Immature natural killer cell (primary cell): Measurements from ENCODE around the gene SLU7. TPM values are rescaled to one million over a fixed set of nuclear protein-coding genes. Genes with fewer than 3 reads are reported as not detected.

Experiments
- DNase-seq, 3 donors: peaks; one replicate each; pipeline ENCODE4 v3.0.0; 2022; ENCODE audit warnings: mixed read lengths in 1 of 3
- H3K27ac Mint-ChIP-seq, 6 donors: one replicate each; pipeline ENCODE4 v1.8.0; 2020; ENCODE audit warnings: mixed read lengths in 6 of 6, mild to moderate bottlenecking in 5 of 6, inconsistent platforms in 4 of 6, moderate library complexity in 3 of 6
- H3K27me3 Mint-ChIP-seq, 3 donors: one replicate each; pipeline ENCODE4 v1.8.0; 2020 to 2021; ENCODE audit warnings: low read depth in 3 of 3, mild to moderate bottlenecking in 3 of 3, mixed read lengths in 3 of 3, moderate library complexity in 3 of 3, inconsistent platforms in 1 of 3
- H3K36me3 Mint-ChIP-seq, 3 donors: one replicate each; pipeline ENCODE4 v1.8.0; 2020; ENCODE audit warnings: mixed read lengths in 3 of 3, inconsistent platforms in 2 of 3, mild to moderate bottlenecking in 2 of 3
- H3K4me1 Mint-ChIP-seq, 2 donors: one replicate each; pipeline ENCODE4 v1.8.0; 2020; ENCODE audit warnings: inconsistent platforms in 2 of 2, mild to moderate bottlenecking in 2 of 2, mixed read lengths in 2 of 2, moderate library complexity in 1 of 2
- H3K4me3 Mint-ChIP-seq, 5 donors: one replicate each; pipeline ENCODE4 v1.8.0; 2020; ENCODE audit warnings: mild to moderate bottlenecking in 5 of 5, mixed read lengths in 5 of 5, inconsistent platforms in 3 of 5, moderate library complexity in 3 of 5
- H3K9me3 Mint-ChIP-seq, 6 donors: one replicate each; pipeline ENCODE4 v1.8.0; 2020; ENCODE audit warnings: mild to moderate bottlenecking in 6 of 6, mixed read lengths in 6 of 6, inconsistent platforms in 4 of 6, moderate library complexity in 3 of 6
- polyA plus RNA-seq, 3 donors: library from polyadenylated mRNA; unstranded; fragments of 300-500 nt; fragmentation: Illumina TruSeq; gene quantifications; one replicate each; pipeline ENCODE4 v1.2.3, GENCODE V29; 2021

Gene SLU7
- polyA plus RNA-seq, 3 donors from 2014 or later: 38.8 to 117 (median 71.0) TPM

- Mint-ChIP-seq H3K4me3 (peak overlapping the region in 4 of 5 donors; percentile 3 to 36 (median 18)), H3K36me3 (no peaks in the 10 kb centered on the region), H3K9me3 (no peaks in the 10 kb centered on the region), H3K4me1 (peaks cover 49 to 68% of the 10 kb centered on the region in 2 donors), H3K27me3 (peaks cover 16 to 24% (median 19%) of the 10 kb centered on the region in 3 donors), H3K27ac (peak overlapping the region in 5 of 6 donors; percentile 24 to 90 (median 76))
- no peak for DNase-seq
Measured at GRCh38 chr5:160423099-160423498, 4.2 kb upstream of the SLU7 start.

- peaks cover 16 to 24% (median 17%) of the 10 kb centered on the region in 3 donors for H3K27me3 Mint-ChIP-seq
- peaks cover 0 to 6% (median under 1%) of the 10 kb centered on the region in 3 donors for H3K36me3 Mint-ChIP-seq
- peak within 1 kb of the TSS; percentile 87 to 95 (median 92) for H3K27ac Mint-ChIP-seq
- peaks cover 61 to 82% of the 10 kb centered on the region in 2 donors for H3K4me1 Mint-ChIP-seq
- H3K9me3 Mint-ChIP-seq: no peaks in the 10 kb centered on the region
- DNase-seq: peak; percentile 92 to 93 (median 93)
- H3K4me3 Mint-ChIP-seq: peak within 1 kb of the TSS; percentile 93 to 99 (median 98)
Measured at GRCh38 chr5:160421625-160422258, 2.9 kb upstream of the SLU7 start, which contains the start of gene PTTG1. Gene PTTG1, plus strand, starts transcription at chr5:160421855. Its CDS starts 458 bp downstream, at chr5:160422313.

- Mint-ChIP-seq H3K4me3 (peak overlapping the region; percentile 96 to 99 (median 99)), H3K4me1 (peaks cover 67 to 90% of the 10 kb centered on the region in 2 donors), H3K27ac (peak overlapping the region in 5 of 6 donors; percentile 77 to 99 (median 99)), H3K36me3 (peaks cover 0 to 11% (median 8%) of the 10 kb centered on the region in 3 donors), H3K9me3 (peaks cover 0 to 1% (median 0%) of the 10 kb centered on the region in 6 donors), H3K27me3 (peaks cover 16 to 25% (median 17%) of the 10 kb centered on the region in 3 donors)
- DNase-seq: no peak
Measured at GRCh38 chr5:160420331-160420610, 1.4 kb upstream of the SLU7 start.

DNA sequence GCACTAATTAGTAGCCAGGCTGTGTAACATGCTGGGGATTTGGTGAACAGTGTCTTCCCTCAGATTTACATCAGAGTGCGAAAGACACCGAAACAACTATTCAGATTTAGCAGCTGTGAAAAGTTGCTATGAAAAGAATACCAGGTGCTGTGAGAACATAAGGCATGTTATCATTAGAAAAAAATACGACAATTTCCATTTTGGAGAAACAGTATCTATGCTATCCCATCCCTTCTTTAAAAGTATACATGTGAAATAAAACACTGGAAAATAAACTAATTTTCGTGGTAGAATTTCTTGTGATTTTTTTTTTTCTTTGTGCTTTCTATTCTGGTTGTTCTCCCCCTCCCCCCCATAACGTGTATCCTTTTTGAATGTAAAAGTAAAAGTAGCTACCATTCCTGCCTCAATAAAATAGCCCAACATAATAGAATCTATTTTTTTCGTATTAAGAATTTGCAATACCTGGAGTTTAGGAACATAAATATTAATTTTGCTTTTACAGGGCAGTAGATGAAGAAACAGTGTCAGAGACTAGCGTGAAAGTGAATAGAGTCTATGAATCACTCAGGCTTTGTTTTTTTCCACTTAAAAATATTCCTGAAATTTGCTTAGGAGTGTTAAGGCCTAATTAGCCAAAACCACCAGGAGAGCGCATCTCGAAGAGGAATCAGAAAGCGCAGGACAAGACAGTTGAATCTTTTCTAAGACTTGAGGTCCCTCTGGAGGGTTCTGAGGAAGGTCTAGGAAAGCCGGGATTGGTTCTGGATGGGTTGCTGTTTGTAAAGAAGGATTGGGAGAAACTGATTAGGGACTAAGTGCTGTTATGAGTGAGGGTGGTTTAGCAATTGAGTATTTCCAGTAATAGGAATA, 813 bp upstream of the SLU7 start:
- H3K27ac Mint-ChIP-seq: peak overlapping the region; percentile 96 to 99 (median 98)
- peaks cover 61 to 90% of the 10 kb centered on the region in 2 donors for H3K4me1 Mint-ChIP-seq
- H3K9me3 Mint-ChIP-seq: peaks cover 0 to 1% (median 0%) of the 10 kb centered on the region in 6 donors
- DNase-seq: peak in 1 of 3 donors; percentile 20
- peaks cover 0 to 17% (median 12%) of the 10 kb centered on the region in 3 donors for H3K36me3 Mint-ChIP-seq
- H3K4me3 Mint-ChIP-seq: peak overlapping the region; percentile 96 to 99 (median 99)
- peaks cover 16 to 24% (median 17%) of the 10 kb centered on the region in 3 donors for H3K27me3 Mint-ChIP-seq

GRCh38 chr5:160399402-160400353, 19.2 kb downstream of the SLU7 start, which contains the start of gene FAM200C:
Gene FAM200C, minus strand, starts transcription at chr5:160400054. Its CDS starts 4,564 bp downstream, at chr5:160395490.
- peak; percentile 72 to 76 (median 74) for DNase-seq
- Mint-ChIP-seq H3K9me3 (no peaks in the 10 kb centered on the region), H3K4me3 (peak within 1 kb of the TSS; percentile 94 to 98 (median 96)), H3K27me3 (peaks cover 0 to 8% (median 7%) of the 10 kb centered on the region in 3 donors), H3K4me1 (peaks cover 15 to 23% of the 10 kb centered on the region in 2 donors), H3K36me3 (peaks cover 15 to 20% (median 18%) of the 10 kb centered on the region in 3 donors), H3K27ac (peak within 1 kb of the TSS; percentile 68 to 89 (median 86))

- peaks cover 0 to 8% (median 7%) of the 10 kb centered on the region in 3 donors for H3K27me3 Mint-ChIP-seq
- peak overlapping the region; percentile 94 to 98 (median 96) for H3K4me3 Mint-ChIP-seq
- H3K4me1 Mint-ChIP-seq: peaks cover 15 to 23% of the 10 kb centered on the region in 2 donors
- peak overlapping the region in 3 of 6 donors; percentile 47 to 88 (median 80) for H3K27ac Mint-ChIP-seq
- H3K36me3 Mint-ChIP-seq: peaks cover 7 to 12% (median 11%) of the 10 kb centered on the region in 3 donors
- no peak for DNase-seq
- no peaks in the 10 kb centered on the region for H3K9me3 Mint-ChIP-seq
Measured at GRCh38 chr5:160398806-160399205, 20.1 kb downstream of the SLU7 start.

DNA sequence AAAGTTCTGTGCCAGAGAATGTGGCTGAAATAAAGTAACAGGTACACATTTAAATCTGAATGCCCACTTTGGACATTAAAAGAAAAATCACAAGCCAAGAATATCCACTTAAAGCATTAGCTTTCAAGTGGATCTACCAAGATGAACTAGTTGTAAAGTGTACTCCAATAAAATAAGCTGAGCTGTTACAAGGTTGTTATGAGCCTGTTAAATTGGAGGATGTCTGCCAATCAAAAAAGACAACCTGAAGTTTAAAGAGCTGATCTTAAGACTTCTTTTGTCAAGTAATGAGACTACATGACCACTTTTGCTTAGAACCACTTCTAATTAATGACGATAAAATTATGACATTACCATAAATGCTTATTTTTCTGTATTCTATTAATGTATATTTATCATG, 21.4 kb downstream of the SLU7 start:
- Mint-ChIP-seq H3K36me3 (peaks cover 0 to 4% (median 3%) of the 10 kb centered on the region in 3 donors), H3K4me3 (no peak overlapping the region), H3K4me1 (peaks cover 15 to 23% of the 10 kb centered on the region in 2 donors), H3K27ac (no peak overlapping the region), H3K27me3 (peaks cover 0 to 8% (median 7%) of the 10 kb centered on the region in 3 donors), H3K9me3 (no peaks in the 10 kb centered on the region)
- DNase-seq: no peak

GRCh38 chr5:160395111-160395510, 23.8 kb downstream of the SLU7 start:
- Mint-ChIP-seq H3K4me1 (peaks cover 11 to 16% of the 10 kb centered on the region in 2 donors), H3K9me3 (no peaks in the 10 kb centered on the region), H3K27me3 (peaks cover 0 to 8% (median 4%) of the 10 kb centered on the region in 3 donors), H3K27ac (no peak overlapping the region), H3K36me3 (no peaks in the 10 kb centered on the region), H3K4me3 (no peak overlapping the region)
- DNase-seq: no peak

GRCh38 chr5:160390787-160391696, 27.8 kb downstream of the SLU7 start:
- H3K4me3 Mint-ChIP-seq: no peak overlapping the region
- H3K27me3 Mint-ChIP-seq: peaks cover 0 to 2% (median 0%) of the 10 kb centered on the region in 3 donors
- peaks cover 0 to 15% (median 14%) of the 10 kb centered on the region in 6 donors for H3K9me3 Mint-ChIP-seq
- peak; percentile 6 to 28 (median 21) for DNase-seq
- H3K27ac Mint-ChIP-seq: no peak overlapping the region
- H3K4me1 Mint-ChIP-seq: no peaks in the 10 kb centered on the region
- peaks cover 4 to 6% (median 5%) of the 10 kb centered on the region in 3 donors for H3K36me3 Mint-ChIP-seq

DNA sequence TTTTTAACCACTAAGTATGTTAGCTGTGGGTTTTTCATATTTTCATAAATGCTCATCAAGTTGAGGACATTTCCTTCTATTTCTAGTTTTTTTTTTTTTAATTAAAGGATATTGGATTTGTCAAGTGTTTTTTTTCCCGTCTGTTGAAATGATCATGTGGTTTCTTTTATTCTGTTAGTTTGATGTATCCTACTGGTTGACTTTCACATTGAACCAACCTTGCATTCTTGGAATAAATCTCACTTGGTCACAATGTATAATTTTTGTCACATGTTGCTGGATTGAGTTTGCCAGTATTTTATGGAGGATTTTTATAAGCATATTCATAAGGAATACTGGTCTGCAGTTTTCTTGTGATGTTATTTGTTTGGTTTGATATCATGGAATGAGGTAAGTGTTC, 31.4 kb downstream of the SLU7 start:
- Mint-ChIP-seq H3K4me3 (no peak overlapping the region), H3K4me1 (no peaks in the 10 kb centered on the region), H3K27ac (no peak overlapping the region), H3K9me3 (peaks cover 0 to 15% (median 14%) of the 10 kb centered on the region in 6 donors), H3K36me3 (peaks cover 4 to 6% (median 5%) of the 10 kb centered on the region in 3 donors), H3K27me3 (peaks cover 0 to 2% (median 0%) of the 10 kb centered on the region in 3 donors)
- no peak for DNase-seq

- Mint-ChIP-seq H3K4me1 (no peaks in the 10 kb centered on the region), H3K27ac (no peak overlapping the region), H3K9me3 (peaks cover 0 to 15% (median 14%) of the 10 kb centered on the region in 6 donors), H3K36me3 (peaks cover 4 to 6% (median 5%) of the 10 kb centered on the region in 3 donors), H3K4me3 (no peak overlapping the region), H3K27me3 (peaks cover 0 to 6% (median 2%) of the 10 kb centered on the region in 3 donors)
- no peak for DNase-seq
Measured at GRCh38 chr5:160385496-160385895, 33.4 kb downstream of the SLU7 start.

- H3K27me3 Mint-ChIP-seq: peaks cover 0 to 8% (median 2%) of the 10 kb centered on the region in 3 donors
Measured at GRCh38 chr5:160384681-160385080, 34.2 kb downstream of the SLU7 start.

More at GRCh38 chr5:160384681-160385080, 34.2 kb downstream of the SLU7 start:
- peaks cover 0 to 15% (median 14%) of the 10 kb centered on the region in 6 donors for H3K9me3 Mint-ChIP-seq
- no peaks in the 10 kb centered on the region for H3K4me1 Mint-ChIP-seq
- peaks cover 4 to 6% (median 5%) of the 10 kb centered on the region in 3 donors for H3K36me3 Mint-ChIP-seq
- no peak overlapping the region for H3K27ac Mint-ChIP-seq
- DNase-seq: no peak
- H3K4me3 Mint-ChIP-seq: no peak overlapping the region
